ENCODE results near the gene EIF4A3.

The EIF4A3 gene

DNA sequence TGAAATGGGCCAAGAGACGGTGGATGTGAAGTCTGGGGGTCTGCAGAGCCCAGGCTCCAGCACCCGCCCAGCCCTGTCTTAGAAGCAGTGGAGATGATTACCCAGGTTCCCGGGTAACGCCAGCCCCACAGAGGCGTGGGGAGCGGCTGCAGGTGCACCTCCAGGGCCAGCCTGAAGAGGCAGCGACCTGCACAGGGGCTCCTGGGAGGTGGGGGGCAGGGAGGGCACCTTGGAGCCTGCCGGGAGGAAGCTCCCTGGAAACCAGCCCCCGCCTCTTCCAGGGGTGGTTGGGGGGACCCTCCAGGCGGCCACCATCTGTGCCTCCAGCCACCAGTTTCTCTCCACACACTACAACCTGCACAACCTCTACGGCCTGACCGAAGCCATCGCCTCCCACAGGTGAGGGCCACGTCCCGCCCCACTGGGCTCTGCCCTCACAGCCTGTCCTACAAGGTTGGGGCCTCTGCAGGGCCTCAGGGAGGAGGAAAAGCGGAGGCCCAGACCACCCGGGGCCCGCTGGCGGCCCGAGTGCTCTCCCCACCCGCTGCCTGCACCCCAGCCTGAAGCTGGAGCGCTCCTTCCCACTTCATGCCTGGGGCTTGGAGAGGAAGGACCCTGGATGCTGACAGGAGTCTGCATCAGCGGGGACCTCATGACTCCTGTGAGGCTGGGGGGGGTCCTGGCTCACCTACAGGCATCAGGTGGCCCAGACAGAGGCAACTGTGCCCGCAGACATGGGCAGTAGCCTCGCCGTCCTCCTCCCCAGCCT lies 35.0 kb downstream of the EIF4A3 start:
- DNase-seq = no peak

DNA sequence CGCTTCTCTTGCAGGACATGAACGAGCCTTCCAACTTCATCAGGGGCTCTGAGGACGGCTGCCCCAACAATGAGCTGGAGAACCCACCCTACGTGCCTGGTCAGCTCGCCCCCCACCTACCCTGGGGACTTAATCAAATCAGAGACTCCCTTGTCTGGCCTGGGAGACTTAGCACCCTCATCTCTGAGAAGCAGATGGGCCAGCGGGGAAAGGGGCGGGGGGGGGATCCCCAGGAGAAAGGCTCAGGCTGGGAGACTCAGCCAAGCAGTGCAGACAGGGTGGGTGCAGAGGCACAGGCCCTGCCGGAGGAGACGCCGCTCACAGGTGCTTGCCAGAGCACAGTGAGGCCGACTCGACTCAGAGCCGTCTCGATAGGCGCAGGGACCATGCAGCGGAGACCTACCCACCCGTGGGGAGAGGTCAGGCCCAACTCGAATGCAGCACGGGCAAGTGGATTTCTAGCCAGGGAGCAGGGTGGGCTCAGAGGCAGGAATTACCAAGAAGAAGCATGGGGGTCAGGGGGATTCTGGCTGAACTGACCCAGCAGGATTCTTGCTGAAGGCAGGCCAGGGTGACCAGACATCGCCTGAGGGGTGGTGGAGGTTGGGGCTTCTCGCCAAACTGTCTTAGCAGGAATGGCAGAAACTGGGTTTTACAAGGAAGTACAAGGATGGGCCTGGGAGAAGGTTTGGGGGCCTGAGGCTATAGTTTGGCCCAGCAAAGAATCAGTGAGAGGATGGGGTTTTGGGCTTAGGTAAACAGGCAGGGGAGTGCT lies 35.8 kb downstream of the EIF4A3 start:
- DNase-seq = no peak

DNA sequence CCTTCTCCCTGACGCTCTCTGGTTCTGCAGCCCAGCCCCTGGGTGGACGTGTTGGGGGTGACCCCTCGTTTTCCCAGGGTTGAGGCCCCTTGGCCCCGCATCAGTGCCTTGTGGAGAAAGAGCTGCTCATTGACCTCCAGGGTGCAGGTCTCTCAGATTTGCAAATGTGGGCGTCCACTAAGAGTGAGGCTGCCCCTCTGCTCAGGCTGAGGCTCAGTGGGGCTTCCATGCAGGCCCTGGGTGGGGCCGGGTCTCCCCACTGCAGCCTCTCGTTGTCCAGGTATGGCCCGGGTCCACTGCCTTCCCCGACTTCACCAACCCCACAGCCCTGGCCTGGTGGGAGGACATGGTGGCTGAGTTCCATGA lies 36.5 kb downstream of the EIF4A3 start:
- DNase-seq = no peak

DNA sequence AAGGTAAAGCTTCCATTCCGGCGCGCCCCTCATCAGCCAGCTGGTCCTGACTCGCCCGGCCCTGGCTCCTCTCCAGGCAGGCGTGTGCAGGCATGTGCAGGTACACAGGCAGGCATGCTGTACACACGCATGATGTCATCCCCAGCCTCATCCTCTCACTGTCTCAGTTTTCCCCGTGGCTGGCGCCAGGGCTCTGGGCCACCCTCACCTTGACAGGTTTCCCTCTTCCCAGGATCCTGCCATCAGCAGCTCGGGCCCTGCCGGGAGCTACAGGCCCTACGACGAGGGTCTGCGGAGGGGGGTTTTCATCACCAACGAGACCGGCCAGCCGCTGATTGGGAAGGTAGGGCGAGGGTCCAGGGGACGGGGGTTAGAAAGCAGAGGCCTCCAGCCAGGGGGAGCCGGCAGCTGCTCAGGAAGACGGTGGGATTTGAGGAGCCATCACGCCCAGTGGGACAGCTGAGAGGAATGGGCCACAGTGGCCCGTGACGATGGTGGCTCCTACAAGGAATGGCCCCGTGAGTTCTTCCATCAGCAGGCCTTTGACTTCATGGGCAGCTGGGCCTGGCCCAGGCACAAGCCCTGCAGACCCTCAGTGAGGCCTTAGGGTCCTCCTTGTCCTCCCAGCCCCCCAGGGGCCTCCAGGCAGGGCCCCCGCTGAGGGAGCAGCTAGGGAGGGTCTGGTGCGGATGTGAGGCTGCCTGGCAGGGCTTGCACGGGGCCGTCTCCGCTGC lies 37.0 kb downstream of the EIF4A3 start:
- no peak for DNase-seq

DNA sequence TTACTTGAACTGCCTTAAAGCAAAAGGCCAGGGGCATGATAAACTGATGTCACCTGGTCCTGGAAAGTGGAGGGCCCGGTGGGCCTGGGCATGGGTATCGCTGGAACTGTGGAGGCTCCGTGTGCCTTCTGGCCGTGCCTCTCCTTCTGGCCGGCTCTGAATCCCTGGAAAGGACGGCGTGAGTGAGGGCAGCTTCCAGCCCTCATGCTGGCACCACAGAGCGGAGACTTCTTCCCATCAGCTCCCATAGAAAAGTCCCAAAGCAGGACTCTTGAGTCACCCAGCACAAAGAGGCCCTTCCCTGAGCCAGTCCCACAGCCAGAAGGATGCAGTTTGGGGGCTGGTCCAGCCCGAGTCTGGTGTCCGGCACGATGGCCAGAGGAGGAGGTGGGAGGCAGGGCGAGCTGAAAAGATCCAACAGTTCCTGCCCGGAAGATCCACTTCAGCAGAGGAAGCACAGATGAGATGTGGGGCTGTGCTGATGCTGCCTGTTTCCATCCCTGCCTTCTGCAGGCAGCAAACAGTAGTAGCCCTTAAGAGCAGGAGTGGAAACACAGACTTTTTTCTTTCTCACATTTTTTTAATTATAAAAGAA lies 37.8 kb downstream of the EIF4A3 start:
- DNase-seq = no peak

DNA sequence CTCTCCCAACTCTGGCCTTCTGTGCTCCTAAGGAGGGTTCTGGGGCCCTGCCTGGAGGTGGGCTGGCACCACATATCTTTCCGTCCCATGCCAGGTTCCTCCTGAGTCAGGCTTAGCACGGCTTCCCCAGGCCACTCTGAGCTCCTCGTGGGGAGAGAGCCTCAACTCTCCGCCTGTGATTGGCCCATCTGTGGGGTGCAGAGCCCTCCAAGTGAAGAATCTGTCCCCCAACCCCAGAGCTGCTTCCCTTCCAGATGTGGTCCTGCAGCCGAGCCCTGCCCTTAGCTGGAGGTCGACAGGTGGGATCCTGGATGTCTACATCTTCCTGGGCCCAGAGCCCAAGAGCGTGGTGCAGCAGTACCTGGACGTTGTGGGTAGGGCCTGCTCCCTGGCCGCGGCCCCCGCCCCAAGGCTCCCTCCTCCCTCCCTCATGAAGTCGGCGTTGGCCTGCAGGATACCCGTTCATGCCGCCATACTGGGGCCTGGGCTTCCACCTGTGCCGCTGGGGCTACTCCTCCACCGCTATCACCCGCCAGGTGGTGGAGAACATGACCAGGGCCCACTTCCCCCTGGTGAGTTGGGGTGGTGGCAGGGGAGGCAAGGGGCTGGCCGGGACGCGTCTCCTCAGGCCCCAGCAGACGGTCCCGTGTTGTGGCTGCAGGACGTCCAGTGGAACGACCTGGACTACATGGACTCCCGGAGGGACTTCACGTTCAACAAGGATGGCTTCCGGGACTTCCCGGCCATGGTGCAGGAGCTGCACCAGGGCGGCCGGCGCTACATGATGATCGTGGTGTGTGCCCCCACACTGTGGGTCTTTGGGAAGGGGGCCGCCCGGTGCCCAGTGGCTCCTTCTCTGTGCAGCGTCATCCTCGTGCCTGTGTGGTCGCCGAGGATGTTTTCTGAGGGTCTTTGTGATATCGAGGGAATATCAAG lies 38.6 kb downstream of the EIF4A3 start:
- no peak for DNase-seq

DNA sequence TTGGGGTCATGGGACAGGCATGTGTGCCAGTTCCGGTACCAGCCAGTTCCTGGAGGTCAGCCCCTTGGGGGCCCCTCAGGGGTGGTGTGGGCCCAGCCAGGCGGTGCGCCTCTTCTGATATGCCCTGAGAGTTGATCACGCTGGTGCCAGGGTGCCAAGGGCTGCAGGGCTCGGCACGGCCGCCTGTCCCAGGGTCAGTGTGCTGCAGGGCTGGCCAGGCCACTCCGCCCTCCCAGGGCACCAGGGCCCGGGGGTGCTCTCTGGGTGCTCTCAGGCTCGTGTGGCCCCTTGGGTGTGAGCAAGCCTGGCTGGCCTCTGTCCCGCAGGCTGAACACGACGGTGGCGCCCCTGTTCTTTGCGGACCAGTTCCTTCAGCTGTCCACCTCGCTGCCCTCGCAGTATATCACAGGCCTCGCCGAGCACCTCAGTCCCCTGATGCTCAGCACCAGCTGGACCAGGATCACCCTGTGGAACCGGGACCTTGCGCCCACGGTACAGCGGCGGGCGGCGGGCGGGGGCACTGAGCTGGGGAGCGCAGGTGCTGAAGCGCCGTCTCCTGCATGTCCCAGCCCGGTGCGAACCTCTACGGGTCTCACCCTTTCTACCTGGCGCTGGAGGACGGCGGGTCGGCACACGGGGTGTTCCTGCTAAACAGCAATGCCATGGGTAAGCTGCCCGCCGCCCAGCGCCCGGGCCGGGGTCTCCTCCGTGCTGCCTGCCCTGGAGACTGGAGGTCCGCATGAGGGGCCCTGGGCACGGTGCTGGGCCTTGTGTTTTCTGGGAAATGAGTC lies 39.5 kb downstream of the EIF4A3 start:
- no peak for DNase-seq

DNA sequence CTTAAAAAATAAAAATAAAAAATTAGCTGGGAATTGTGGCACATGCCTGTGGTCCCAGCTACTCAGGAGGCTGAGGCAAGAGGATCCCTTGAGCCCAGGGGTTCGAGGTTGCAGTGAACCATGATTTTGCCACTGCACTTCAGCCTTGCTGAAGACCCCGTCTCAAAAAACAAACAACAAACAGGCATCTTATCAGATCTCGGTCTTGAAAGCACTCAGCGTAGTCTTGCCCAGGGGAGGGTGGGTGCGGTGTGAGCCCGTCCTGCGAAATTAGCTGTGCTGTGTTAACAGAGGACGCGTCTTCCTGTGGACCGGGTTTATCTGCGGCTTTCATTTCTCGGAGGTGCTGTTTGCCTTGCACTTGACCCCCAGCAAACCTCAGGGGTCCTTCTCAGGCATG lies 40.2 kb downstream of the EIF4A3 start:
- DNase-seq = no peak

DNA sequence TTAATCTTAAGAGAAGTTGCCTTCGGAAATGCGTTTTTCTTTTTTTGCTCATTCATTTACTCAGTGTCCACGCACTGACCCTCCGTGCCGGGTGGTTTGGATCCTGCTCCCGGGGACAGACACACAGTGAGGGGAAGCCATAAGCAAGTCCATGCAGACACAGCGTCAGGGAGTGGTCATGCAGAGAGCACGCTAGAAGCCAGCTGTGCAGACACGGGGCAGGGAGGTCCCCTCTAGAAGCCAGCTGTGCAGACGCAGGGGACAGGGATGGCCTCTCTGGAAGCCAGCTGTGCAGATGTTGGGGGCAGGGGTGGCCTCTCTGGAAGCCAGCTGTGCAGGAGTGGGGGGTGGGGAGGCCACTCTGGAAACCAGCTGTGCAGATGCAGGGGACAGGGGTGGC lies 40.8 kb downstream of the EIF4A3 start:
- no peak for DNase-seq

DNA sequence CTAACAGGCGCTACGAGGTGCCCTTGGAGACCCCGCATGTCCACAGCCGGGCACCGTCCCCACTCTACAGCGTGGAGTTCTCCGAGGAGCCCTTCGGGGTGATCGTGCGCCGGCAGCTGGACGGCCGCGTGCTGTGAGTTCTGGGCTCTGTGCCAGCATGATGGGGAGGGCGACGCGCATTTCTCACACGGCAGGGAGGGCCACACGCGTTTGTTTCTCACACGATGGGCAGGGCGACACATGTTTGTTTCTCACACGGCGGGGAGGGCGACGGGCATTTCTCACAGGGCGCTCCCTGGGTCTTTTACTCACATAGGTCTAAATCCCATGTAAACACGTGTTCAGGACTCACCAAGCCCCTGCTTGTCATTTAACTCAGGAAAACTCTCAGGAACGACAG lies 41.2 kb downstream of the EIF4A3 start:
- DNase-seq = no peak

DNA sequence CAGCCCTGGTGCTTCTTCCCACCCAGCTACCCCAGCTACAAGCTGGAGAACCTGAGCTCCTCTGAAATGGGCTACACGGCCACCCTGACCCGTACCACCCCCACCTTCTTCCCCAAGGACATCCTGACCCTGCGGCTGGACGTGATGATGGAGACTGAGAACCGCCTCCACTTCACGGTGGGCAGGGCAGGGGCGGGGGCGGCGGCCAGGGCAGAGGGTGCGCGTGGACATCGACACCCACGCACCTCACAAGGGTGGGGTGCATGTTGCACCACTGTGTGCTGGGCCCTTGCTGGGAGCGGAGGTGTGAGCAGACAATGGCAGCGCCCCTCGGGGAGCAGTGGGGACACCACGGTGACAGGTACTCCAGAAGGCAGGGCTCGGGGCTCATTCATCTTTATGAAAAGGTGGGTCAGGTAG lies 42.0 kb downstream of the EIF4A3 start:
- no peak for DNase-seq

DNA sequence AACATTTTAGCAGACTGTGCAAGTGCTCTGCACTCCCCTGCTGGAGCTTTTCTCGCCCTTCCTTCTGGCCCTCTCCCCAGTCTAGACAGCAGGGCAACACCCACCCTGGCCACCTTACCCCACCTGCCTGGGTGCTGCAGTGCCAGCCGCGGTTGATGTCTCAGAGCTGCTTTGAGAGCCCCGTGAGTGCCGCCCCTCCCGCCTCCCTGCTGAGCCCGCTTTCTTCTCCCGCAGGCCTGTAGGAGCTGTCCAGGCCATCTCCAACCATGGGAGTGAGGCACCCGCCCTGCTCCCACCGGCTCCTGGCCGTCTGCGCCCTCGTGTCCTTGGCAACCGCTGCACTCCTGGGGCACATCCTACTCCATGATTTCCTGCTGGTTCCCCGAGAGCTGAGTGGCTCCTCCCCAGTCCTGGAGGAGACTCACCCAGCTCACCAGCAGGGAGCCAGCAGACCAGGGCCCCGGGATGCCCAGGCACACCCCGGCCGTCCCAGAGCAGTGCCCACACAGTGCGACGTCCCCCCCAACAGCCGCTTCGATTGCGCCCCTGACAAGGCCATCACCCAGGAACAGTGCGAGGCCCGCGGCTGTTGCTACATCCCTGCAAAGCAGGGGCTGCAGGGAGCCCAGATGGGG lies 42.5 kb downstream of the EIF4A3 start:
- no peak for DNase-seq

DNA sequence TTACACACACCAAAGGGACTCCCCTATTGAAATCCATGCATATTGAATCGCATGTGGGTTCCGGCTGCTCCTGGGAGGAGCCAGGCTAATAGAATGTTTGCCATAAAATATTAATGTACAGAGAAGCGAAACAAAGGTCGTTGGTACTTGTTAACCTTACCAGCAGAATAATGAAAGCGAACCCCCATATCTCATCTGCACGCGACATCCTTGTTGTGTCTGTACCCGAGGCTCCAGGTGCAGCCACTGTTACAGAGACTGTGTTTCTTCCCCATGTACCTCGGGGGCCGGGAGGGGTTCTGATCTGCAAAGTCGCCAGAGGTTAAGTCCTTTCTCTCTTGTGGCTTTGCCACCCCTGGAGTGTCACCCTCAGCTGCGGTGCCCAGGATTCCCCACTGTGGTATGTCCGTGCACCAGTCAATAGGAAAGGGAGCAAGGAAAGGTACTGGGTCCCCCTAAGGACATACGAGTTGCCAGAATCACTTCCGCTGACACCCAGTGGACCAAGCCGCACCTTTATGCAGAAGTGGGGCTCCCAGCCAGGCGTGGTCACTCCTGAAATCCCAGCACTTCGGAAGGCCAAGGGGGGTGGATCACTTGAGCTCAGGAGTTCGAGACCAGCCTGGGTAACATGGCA lies 43.4 kb downstream of the EIF4A3 start:
- DNase-seq = no peak

DNA sequence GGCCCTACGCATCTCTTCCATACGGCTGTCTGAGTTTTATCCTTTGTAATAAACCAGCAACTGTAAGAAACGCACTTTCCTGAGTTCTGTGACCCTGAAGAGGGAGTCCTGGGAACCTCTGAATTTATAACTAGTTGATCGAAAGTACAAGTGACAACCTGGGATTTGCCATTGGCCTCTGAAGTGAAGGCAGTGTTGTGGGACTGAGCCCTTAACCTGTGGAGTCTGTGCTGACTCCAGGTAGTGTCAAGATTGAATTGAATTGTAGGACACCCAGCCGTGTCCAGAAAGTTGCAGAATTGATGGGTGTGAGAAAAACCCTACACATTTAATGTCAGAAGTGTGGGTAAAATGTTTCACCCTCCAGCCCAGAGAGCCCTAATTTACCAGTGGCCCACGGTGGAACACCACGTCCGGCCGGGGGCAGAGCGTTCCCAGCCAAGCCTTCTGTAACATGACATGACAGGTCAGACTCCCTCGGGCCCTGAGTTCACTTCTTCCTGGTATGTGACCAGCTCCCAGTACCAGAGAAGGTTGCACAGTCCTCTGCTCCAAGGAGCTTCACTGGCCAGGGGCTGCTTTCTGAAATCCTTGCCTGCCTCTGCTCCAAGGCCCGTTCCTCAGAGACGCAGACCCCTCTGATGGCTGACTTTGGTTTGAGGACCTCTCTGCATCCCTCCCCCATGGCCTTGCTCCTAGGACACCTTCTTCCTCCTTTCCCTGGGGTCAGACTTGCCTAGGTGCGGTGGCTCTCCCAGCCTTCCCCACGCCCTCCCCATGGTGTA lies 44.1 kb downstream of the EIF4A3 start:
- no peak for DNase-seq

DNA sequence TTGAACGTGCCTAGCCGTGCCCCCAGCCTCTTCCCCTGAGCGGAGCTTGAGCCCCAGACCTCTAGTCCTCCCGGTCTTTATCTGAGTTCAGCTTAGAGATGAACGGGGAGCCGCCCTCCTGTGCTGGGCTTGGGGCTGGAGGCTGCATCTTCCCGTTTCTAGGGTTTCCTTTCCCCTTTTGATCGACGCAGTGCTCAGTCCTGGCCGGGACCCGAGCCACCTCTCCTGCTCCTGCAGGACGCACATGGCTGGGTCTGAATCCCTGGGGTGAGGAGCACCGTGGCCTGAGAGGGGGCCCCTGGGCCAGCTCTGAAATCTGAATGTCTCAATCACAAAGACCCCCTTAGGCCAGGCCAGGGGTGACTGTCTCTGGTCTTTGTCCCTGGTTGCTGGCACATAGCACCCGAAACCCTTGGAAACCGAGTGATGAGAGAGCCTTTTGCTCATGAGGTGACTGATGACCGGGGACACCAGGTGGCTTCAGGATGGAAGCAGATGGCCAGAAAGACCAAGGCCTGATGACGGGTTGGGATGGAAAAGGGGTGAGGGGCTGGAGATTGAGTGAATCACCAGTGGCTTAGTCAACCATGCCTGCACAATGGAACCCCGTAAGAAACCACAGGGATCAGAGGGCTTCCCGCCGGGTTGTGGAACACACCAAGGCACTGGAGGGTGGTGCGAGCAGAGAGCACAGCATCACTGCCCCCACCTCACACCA lies 44.8 kb downstream of the EIF4A3 start:
- no peak for DNase-seq

DNA sequence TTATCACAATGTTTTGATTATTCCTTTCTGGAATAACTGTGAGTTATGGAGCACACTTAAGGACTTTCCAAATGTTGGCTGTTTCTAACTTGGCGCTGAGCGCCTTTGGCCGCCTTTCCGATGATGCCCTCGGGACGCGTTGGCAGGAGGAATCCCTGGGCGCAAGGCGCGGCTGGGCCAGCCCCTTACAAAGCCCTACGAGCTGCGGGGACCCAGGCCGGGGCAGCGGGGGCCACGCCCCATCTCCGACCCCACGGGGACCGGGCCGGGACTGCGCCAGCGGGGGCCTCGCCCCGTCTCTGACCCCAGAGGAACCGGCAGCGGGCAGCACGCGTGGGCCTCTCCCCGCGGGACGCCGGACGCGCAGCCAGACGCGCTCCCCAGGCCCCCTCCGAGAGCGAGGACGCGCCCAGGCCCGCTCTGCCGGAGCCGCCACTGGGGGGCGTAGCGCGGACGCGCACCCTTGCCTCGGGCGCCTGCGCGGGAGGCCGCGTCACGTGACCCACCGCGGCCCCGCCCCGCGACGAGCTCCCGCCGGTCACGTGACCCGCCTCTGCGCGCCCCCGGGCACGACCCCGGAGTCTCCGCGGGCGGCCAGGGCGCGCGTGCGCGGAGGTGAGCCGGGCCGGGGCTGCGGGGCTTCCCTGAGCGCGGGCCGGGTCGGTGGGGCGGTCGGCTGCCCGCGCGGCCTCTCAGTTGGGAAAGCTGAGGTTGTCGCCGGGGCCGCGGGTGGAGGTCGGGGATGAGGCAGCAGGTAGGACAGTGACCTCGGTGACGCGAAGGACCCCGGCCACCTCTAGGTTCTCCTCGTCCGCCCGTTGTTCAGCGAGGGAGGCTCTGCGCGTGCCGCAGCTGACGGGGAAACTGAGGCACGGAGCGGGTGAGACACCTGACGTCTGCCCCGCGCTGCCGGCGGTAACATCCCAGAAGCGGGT lies 45.6 kb downstream of the EIF4A3 start, which contains the start of gene GAA:
GAA (plus strand) TSS at position 571 of the 935 bp plus-strand sequence. CDS start 3,006 bp downstream, outside the sequence.
- peak; percentile 87 to 90 for DNase-seq

DNA sequence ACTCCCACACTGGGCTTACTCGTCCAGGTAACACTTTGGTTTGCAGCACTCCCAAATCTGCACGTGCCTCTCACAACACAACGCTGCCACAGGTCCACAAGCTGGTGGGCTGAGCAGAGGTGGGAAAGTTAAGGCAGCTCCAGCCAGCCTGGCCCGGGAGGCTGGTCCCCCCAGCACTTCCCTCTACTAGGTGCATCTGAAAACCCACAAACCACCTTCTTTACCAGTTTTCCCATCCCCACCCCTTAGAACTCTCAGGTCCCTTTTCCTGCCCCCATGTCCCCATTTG lies 46.9 kb downstream of the EIF4A3 start:
- no peak for DNase-seq

Measured in stimulated activated CD4-positive, alpha-beta T cell treated with anti-CD3 and anti-CD28 coated beads, Interleukin-2, amount 100 ng/mL, for 24 hours (primary cell).